Fibroblast of the conjunctiva (primary cell): ENCODE data around the gene CHRND.
"Not testable (repeated sequence)": the region's sequence is repeated elsewhere in the genome, so short reads cannot be mapped to it uniquely, and the experiment has no call there.

Source experiments
- DNase-seq: peaks from one replicate; pipeline ENCODE4 v3.0.0-alpha.2; 2010; ENCODE audit warnings: low read depth

CHRND gene

GRCh38 chr2:232526372-232526941 is 497 bp downstream of the CHRND start:
- DNase-seq = no peak

GRCh38 chr2:232527905-232528470 is 2.0 kb downstream of the CHRND start:
- DNase-seq = no peak

- DNase-seq = no peak
Observed at GRCh38 chr2:232528746-232529460, 2.9 kb downstream of the CHRND start.

- DNase-seq = no peak
Observed at GRCh38 chr2:232529806-232530547, 4.0 kb downstream of the CHRND start.

- DNase-seq = no peak
Observed at GRCh38 chr2:232530626-232531260, 4.8 kb downstream of the CHRND start.

GRCh38 chr2:232532419-232532818 is 6.5 kb downstream of the CHRND start:
- no peak for DNase-seq

GRCh38 chr2:232532821-232533220 is 6.9 kb downstream of the CHRND start:
- not testable (repeated sequence) for DNase-seq

- DNase-seq = no peak
Observed at GRCh38 chr2:232533944-232534710, 8.2 kb downstream of the CHRND start.

- DNase-seq = no peak
Observed at GRCh38 chr2:232534940-232535651, 9.1 kb downstream of the CHRND start.

GRCh38 chr2:232535761-232536530 is 10.0 kb downstream of the CHRND start:
- no peak for DNase-seq

- DNase-seq = no peak
Observed at GRCh38 chr2:232537079-232537478, 11.1 kb downstream of the CHRND start.

GRCh38 chr2:232537499-232537898 is 11.5 kb downstream of the CHRND start:
- DNase-seq = no peak

- no peak for DNase-seq
Observed at GRCh38 chr2:232538671-232539070, 12.7 kb downstream of the CHRND start.

- no peak for DNase-seq
Observed at GRCh38 chr2:232539298-232540231, 13.6 kb downstream of the CHRND start, which contains the start of gene CHRNG. TSS of gene CHRNG (plus strand) at chr2:232539692. CDS start at chr2:232539748, 56 bp downstream.

GRCh38 chr2:232540441-232541041 is 14.6 kb downstream of the CHRND start:
- DNase-seq = no peak

GRCh38 chr2:232541195-232541960 is 15.4 kb downstream of the CHRND start:
- DNase-seq = no peak

- no peak for DNase-seq
Observed at GRCh38 chr2:232541961-232542714, 16.2 kb downstream of the CHRND start.
